Measurements from ENCODE around the gene SH3PXD2B.

The SH3PXD2B gene

DNA sequence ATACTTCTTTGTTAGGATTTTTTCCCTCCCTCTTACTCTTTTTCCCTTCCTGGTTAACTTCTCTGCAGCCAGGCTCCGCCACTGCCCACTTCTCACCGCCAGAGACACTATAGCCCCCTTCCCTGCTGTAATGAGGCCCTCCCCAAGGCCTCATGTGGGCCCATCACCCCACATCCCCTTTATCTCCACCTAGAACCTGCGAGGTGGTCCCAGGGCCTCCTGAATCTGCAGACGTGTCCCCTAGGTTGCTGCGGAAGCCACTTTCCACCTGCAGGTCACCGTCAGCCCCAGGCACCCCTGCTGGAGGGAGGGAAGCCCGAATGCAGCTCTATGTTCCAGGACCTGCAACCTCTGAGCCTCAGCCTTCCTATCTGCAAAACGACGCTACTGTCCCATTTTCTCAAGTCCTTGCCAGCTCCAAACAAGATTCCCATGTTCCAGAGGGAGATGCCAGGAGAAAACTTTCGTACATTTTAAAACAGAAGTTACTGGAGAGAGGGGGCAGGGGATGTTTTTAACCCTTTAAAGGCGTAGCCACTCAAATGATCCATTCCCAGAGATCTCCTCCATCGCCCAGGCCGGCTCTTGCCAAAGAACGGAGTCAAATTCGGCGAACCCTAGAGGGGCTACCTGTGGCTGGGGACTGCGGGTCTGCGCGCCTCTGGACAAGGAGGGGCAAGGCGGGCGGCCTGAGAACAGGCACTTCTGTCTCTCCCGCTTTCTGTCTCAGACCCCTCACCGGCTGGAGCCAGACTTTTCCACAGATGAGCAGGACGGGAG is 929 bp downstream of the SH3PXD2B start:
- FAIRE-seq = no peak
- TF ChIP-seq POLR2A (IDR thresholded peaks at IDR 0.05; ENCODE audit: low read depth, low read length) = no peak

DNA sequence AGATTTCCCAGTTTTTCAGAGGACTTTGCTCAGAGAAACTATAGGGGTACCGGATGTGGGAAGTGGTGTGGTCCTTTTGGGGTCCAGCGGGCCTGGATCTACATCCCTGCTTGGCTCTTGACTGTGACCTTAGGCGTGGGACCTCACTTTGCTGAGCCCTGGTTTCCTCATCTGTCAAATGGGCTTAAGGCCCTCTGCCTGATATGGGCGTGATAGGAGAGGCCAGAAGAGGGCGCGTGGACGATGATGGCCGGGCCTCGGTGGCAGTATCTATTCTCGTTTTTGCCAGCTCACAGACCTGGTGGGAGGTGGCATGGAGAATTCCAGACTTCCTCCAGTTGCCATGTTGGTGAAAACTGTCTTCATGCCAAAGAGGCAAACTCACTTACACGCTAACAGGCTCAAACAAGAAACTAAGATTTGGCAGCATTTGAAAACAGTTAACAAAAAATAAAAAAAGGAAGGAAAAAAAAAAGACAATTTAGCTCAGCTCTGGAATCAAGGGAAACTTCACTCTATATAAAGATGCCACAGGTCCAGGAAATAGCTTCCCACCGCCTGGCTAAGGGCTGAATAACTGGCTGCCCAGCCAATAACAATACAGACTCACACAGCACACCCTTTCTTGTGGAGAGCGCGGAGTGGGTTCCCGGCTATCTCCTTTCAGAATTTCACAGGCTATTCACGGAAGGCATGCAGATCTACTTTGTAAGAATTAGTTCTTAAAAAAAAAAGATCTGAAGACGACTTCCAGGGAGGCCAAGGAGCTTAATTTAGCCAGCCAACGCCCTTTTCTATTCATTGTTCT is 1.7 kb downstream of the SH3PXD2B start:
- no peak for FAIRE-seq
- TF ChIP-seq POLR2A (IDR thresholded peaks at IDR 0.05; ENCODE audit: low read depth, low read length) = no peak
- DNase-seq (ENCODE audit: insufficient read length, low spot score) = no peak

More for the DNA sequence above, 929 bp downstream of the SH3PXD2B start:
- DNase-seq (ENCODE audit: insufficient read length, low spot score) = no peak

DNA sequence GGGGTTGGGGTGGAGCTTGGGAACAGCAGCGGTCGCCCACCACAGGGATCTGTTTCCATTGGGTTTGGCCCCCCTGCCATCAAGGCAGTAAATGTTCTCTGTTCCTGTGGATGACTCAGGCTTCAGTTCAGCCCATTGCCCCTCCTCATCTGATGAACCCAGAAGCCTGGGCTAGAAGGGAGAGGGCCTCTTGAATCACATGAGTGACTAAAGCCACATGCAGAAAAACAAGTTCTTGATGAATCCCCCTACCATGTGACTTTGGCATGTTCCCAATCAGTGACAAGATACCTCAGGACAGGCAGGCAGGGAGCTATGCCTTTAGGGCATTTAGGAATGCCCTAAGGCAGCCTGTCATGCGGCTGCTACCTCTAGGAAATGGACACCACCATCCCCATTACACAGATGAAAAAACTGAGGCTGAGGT is 2.5 kb downstream of the SH3PXD2B start:
- DNase-seq (ENCODE audit: insufficient read length, low spot score) = peak; percentile 45
- no peak for TF ChIP-seq POLR2A (IDR thresholded peaks at IDR 0.05; ENCODE audit: low read depth, low read length)
- no peak for FAIRE-seq

DNA sequence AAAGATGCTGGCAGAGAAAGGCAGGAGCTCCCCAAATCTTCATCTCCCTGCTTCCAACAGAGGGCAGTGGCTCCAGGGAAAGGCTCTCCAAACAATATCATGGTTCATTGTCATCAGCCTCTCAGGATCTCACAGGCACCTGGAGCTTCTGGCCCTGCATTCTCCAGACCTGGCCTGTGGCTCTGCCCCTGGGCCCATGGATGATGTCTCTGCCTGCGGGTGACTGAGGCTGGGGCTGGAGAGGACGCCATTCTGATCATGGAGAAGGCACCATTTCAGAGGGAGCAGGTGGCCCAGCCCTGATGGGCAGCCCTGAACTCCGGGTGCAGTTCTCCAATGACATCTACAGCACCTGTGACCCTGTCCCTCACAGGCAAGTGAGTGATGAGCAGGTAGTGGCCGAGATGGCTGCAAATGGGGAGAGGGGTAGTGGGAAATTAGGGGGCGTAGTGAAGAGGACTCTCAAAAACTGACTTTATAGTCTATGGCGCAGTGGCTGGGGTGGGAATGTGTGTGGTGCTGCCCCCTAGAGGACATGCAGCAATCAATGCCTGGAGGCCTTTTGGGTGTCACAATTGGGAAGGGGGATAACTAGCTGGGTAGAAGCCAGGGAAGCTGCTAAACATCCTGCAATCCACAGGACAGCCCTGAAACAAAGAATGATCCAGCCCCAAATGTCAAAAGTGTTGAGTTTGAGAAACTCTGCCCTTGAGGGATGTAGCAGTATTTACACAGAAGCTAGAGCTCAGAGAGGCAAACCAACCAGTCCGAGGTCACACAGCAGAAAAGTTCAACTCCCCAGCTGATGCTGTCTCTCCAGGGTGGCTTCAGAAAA is 3.2 kb downstream of the SH3PXD2B start:
- FAIRE-seq (no peak), DNase-seq (ENCODE audit: insufficient read length, low spot score) (peak; percentile 47)
- no peak for TF ChIP-seq POLR2A (IDR thresholded peaks at IDR 0.05; ENCODE audit: low read depth, low read length)

DNA sequence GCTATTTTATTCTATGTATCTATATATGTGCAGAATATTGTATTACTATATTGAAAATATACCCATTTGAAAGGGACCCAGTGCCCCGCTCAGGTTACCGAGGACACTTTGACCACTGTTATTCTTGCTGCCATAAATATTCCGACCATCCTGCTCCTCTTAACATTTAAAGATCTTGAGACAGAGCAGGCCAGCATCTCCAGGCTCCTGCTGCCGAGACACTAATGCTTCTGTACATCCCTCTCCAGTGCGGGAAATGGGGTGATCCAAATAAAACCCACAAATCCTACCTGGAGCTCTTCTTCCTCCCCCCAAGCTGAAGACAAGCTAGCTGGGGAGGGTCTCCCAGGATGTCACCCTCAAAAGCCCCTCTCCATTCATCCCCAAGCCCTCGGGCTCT is 3.9 kb downstream of the SH3PXD2B start:
- DNase-seq (ENCODE audit: insufficient read length, low spot score) = no peak
- TF ChIP-seq POLR2A (IDR thresholded peaks at IDR 0.05; ENCODE audit: low read depth, low read length) = no peak
- no peak for FAIRE-seq

DNA sequence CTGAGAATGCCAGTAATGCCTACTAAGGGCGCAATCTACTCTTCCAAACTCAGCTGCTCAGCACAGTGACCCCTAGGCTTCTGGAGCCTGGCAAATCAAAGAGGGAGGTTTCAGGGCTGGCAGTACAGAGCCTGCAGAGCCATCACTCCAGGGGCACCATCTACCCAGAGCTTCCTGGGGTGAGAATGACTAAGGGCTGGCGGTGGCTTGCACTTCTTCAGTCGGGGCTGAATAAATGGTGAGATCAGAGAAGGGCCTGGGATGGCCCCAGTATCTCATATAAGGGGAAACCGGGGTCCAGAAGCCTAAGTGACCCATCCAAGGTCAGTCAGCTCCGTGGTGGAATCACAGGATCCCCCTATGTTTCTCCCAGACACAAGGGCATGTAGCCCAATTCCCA is 5.3 kb downstream of the SH3PXD2B start:
- TF ChIP-seq POLR2A (IDR thresholded peaks at IDR 0.05; ENCODE audit: low read depth, low read length) = no peak
- DNase-seq (ENCODE audit: insufficient read length, low spot score) (no peak), FAIRE-seq (no peak)

DNA sequence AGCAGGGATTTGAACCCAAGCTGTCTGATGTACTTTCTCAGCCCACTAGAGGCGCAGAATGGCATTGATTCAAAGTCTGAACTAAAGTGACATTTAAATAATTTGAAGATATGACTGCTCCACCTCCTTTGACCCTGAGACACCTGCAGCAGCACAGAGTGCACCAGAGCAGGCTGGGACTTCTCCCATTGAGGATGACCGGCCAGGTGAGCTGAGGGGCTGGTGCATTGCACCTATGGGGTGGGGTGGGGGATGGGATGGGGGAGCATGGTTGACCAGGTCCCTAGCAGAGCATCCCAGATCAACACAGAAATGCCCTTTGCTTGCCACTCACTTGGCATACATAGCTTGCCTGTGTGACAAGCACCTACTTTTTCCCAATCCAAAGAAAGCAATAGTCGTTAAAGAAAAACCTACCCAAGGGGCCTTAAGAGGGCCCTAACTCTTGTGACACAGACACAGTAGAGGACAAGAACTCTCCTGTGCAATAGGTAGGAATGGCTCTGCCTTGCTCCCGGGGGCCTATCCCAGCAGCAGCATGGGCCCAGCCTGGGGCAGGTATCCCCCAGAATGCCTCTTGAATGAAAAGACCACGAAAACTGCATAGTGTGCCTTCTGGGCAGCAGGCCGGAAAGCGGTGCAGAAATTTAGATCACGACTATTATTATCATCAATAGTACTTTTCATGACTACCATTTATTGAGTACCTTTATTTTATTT is 6.5 kb downstream of the SH3PXD2B start:
- TF ChIP-seq POLR2A (IDR thresholded peaks at IDR 0.05; ENCODE audit: low read depth, low read length) = no peak
- FAIRE-seq (no peak), DNase-seq (ENCODE audit: insufficient read length, low spot score) (no peak)

DNA sequence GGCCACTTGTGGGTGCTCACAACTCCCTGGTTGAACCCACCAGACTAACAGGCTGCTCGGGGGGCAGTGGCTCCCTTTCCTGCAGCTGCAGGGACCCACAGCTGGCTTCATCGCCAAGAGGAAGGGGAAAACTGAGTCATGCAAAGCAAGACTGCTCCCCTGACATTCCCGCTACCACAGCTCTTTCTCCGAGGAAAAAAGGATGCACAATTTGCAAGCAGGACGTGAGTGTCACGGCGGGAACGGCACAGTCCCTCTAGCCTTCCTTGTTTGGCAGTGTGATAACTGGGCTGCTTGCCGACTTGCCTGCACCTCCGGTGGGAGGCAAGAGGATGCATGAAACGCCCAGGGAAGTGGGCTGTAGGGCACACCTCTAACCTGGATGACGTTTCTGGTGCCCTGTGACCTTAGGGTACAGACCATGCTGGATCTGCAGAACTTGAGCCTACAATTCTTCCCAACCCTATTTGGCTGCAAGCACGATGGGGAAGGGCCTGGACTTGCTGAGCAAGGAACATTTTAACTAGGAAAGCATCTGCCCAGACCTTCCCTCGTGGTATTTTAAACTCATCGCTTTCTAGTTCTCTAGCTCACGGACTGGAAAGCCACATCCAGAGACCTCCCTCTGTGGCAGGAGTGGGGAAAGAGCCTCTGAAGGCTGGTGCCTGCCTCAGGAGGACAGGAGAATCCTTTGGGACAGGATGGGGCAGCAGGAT is 7.8 kb downstream of the SH3PXD2B start:
- DNase-seq (ENCODE audit: insufficient read length, low spot score) = no peak
- FAIRE-seq = no peak
- no peak for TF ChIP-seq POLR2A (IDR thresholded peaks at IDR 0.05; ENCODE audit: low read depth, low read length)

DNA sequence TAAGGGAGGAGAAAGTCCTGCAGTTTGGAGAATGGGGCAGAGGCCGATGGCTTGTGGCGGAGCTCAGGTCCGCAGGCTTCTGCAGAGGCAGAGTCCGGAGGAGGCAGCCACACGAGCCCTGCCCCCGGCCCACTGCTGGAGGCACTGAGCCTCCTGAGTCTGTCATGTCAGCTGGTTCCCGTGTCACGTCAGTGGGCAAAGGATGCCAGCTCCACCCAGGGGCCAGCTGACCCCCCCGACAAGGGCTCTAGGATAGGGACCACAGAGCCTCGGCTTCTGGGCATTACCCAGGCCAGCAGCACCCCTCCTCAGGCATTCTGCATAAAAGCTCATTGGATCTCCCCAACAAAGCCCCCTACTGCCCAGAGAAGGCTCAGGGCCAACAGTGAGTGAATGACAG is 8.5 kb downstream of the SH3PXD2B start:
- FAIRE-seq (no peak), DNase-seq (ENCODE audit: insufficient read length, low spot score) (no peak)
- TF ChIP-seq POLR2A (IDR thresholded peaks at IDR 0.05; ENCODE audit: low read depth, low read length) = no peak

DNA sequence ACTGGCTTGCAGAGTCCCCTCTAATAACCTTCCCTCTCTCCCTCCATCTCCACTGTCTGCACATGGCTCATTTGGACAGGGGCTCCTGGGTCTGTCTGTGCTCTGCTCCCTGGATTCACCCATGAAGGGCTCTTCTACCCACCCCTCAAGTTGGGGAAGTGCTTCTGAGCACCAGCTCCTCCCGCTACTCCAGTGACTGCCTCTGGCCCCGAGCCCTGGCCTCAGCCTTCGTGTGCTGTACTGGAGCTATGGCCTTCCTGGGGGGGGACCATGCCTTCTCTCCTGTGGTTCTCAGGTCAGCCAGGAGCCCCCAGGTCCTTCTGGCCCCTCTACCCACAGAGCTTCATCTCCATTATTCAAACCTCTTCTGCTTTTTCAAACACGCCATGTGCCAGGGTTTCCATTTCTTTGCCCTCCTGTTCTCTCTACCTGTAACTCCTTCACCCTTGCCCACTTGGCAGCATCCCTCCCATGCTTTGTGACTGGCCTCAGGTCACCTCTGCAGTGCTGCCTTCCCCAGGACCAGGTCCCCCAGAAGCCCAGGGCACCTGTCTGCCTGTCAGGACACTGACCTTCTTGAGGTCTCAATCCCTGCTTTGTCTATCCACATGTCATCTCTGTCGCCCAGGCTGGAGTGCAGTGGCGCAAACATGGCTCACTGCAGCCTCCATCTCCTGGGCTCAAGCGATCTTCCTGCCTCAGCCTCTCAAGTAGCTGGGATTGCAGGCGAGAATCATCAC is 9.5 kb downstream of the SH3PXD2B start:
- DNase-seq (ENCODE audit: insufficient read length, low spot score) (no peak), FAIRE-seq (no peak)

DNA sequence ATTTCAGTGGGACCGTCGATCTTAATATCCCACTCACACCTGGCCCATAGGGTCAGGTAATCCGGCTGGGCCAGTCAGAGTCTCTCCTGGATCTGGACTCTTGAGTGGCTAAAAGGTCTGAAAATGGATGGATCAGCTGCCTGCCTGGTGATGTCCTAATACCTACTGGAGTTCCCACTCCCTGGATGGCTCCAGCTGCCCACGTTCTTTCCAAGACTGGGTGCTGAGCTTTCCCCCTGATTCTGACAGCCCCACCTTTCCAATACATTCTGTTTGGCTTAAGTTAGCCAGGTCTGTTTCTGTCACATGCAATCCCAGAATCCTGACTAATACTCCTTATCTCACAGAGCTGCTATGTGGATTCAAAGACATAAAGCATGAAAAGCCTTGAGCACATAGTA is 10.2 kb downstream of the SH3PXD2B start:
- DNase-seq (ENCODE audit: insufficient read length, low spot score) (no peak), FAIRE-seq (no peak)
- no peak for TF ChIP-seq POLR2A (IDR thresholded peaks at IDR 0.05; ENCODE audit: low read depth, low read length)

More for the DNA sequence above, 9.5 kb downstream of the SH3PXD2B start:
- TF ChIP-seq POLR2A (IDR thresholded peaks at IDR 0.05; ENCODE audit: low read depth, low read length) = no peak

DNA sequence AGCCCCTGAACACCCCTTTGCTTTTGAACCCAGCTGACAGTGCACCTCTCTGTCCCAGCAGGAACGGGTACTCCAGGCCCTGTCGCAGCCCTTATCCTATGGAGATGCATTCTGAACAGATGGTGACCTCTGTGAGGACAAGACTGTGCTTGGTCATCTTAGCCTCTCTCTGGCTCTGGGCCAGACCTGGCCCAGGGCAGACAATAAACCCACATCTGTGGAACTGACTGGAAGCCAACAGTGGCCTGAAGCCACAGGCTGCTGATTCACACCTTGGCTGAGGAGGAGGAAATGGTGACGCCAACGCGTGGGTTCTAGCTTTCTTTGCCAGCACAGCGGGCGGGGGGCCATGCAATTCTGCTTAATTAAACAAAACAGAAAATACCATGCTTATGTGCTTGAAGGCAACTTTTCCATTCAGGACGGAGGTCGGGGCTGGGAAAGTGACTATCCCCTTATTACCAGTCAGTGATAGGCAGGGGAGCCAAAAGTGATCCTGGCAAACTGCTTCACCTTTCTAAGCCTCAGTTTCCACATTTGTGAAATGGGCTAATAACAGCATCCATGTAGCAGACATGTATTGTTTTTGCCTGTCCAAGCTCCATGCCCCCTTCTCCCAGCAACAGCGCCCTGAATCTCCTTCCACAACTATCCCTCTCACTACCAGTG is 10.8 kb downstream of the SH3PXD2B start:
- DNase-seq (ENCODE audit: insufficient read length, low spot score) (peak; percentile 70), FAIRE-seq (peak; percentile 66)
- no peak for TF ChIP-seq POLR2A (IDR thresholded peaks at IDR 0.05; ENCODE audit: low read depth, low read length)

All from H54 (cell line).